Tibial nerve (tissue), 4 donors: ENCODE measurements around the gene PRKG1. TPM values are rescaled to one million over a fixed set of nuclear protein-coding genes. Genes with fewer than 3 reads are reported as not detected.

Source experiments
- DNase-seq, 2 donors: peaks; one replicate each; pipeline ENCODE4 v3.0.0-alpha.2; 2019; ENCODE audit warnings: low spot score in 2 of 2
- H3K27ac ChIP-seq, 4 donors: fragments of 200-600 bp; sonication (generic) in 3 of 4; one replicate each; pipeline ENCODE4 v1.5.1; 2017 to 2019; ENCODE audit warnings: mild to moderate bottlenecking in 1 of 4
- H3K27me3 ChIP-seq, 2 donors: fragments of 200-600 bp; sonication (generic) in 1 of 2; one replicate each; pipeline versions ENCODE4 v1.5.1 to v1.6.0; 2017 to 2019
- H3K36me3 ChIP-seq, 3 donors: fragments of 200-600 bp; sonication (generic); one replicate each; pipeline ENCODE4 v1.5.1; 2018 to 2019
- H3K4me1 ChIP-seq, 4 donors: fragments of 200-600 bp; sonication (generic) in 3 of 4; one replicate each; pipeline ENCODE4 v1.5.1; 2017 to 2019
- H3K4me3 ChIP-seq, 4 donors: fragments of 200-600 bp; sonication (generic) in 3 of 4; one replicate each; pipeline ENCODE4 v1.5.1; 2017 to 2019; ENCODE audit warnings: mild to moderate bottlenecking in 1 of 4, moderate library complexity in 1 of 4
- H3K9me3 ChIP-seq, 4 donors: fragments of 200-600 bp; sonication (generic) in 3 of 4; one replicate each; pipeline ENCODE4 v1.5.1; 2017 to 2019
- EP300 ChIP-seq, 2 donors: sonication (generic); formaldehyde crosslinking; IDR thresholded peaks; one replicate each; pipeline ENCODE4 v1.6.1; 2017; ENCODE audit warnings: antibody characterized with exemption in 2 of 2, mild to moderate bottlenecking in 1 of 2
- POLR2A ChIP-seq, 2 donors: fragments of 450-650 bp; IDR thresholded peaks; one replicate each; pipeline ENCODE4 v1.6.1; 2017; ENCODE audit warnings: antibody characterized with exemption in 2 of 2, mild to moderate bottlenecking in 2 of 2, moderate library complexity in 2 of 2
- WGBS, 2 donors: methylation state at CpG; one replicate each; pipeline ENCODE4 v1.1.5; 2018; 5-methylcytosine and 5-hydroxymethylcytosine counted together
- total RNA-seq, 4 donors: library from RNA; depleted of rRNA; stranded (reverse); fragments of >200 nt; gene quantifications; one replicate each; pipeline ENCODE4 v1.1.0, GENCODE V29; 2016
- TF ChIP-seq, protein P1 (sequence below), 5 experiments: fragments of 200-600 bp in 3 of 5; fragments of 450-650 bp in 2 of 5; sonication (generic) in 3 of 5; IDR thresholded peaks; one replicate each; pipeline ENCODE4 v1.5.1; 2016 to 2019; ENCODE audit warnings: antibody characterized with exemption in 5 of 5, mild to moderate bottlenecking in 3 of 5, moderate library complexity in 2 of 5

The PRKG1 gene
- total RNA-seq, 4 donors from 2014 or later: 8.7 to 35.0 (median 14.8) TPM

DNA sequence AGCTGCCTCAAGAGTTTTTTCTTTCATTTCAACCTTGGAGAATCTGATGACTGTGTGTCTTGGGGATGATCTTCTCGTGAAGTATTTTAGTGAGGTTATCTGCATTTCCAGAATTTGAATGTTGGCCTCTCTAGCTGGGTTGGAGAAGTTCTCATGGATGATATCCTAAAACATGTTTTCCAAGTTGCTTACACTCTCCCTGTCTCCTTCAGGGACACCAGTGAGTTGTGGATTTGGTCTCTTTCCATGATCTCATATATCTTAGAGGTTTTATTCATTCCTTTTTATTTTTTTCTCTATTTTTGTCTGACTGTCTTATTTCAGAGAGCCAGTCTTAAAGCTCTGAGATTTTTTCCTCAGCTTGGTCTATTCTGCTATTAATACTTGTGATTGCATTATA, 907.4 kb downstream of the PRKG1 start:
- H3K36me3 ChIP-seq: no peaks in the 10 kb centered on the region
- no peak for DNase-seq
- H3K9me3 ChIP-seq: peaks cover 0 to 6% (median 0%) of the 10 kb centered on the region in 4 donors
- H3K4me3 ChIP-seq: no peak overlapping the region
- TF ChIP-seq POLR2A (IDR thresholded peaks at IDR 0.05) (no peak), EP300 (IDR thresholded peaks at IDR 0.05) (no peak)
- TF ChIP-seq, protein P1, sequence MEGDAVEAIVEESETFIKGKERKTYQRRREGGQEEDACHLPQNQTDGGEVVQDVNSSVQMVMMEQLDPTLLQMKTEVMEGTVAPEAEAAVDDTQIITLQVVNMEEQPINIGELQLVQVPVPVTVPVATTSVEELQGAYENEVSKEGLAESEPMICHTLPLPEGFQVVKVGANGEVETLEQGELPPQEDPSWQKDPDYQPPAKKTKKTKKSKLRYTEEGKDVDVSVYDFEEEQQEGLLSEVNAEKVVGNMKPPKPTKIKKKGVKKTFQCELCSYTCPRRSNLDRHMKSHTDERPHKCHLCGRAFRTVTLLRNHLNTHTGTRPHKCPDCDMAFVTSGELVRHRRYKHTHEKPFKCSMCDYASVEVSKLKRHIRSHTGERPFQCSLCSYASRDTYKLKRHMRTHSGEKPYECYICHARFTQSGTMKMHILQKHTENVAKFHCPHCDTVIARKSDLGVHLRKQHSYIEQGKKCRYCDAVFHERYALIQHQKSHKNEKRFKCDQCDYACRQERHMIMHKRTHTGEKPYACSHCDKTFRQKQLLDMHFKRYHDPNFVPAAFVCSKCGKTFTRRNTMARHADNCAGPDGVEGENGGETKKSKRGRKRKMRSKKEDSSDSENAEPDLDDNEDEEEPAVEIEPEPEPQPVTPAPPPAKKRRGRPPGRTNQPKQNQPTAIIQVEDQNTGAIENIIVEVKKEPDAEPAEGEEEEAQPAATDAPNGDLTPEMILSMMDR (IDR thresholded peaks at IDR 0.05): no peak
- no peaks in the 10 kb centered on the region for H3K4me1 ChIP-seq
- H3K27me3 ChIP-seq: no peaks in the 10 kb centered on the region
- no peak overlapping the region for H3K27ac ChIP-seq
- WGBS, 2 donors: 82 to 86% methylated on average over 1 of the region's 1 CpG

DNA sequence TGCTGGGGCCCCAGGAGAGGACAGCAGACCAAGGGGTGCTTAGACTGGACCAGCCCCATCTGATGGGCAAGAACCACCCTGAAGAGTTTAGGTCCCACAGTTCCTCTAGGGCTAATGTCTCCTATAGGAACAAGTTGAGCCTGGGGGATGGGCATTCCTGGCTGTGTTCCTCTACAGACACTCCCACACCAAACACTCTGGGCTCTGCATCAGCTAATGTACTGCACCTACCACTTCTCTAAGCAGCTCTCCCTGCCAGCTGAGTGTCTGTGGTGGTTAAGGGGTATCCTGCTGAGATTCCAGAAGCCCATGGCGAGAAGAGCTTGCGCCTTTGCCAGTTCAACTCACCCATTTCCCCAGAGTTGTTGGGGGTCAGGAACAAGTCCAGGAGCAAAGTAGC, 909.2 kb downstream of the PRKG1 start:
- 94 to 100% methylated on average over 2 of the region's 2 CpGs for WGBS, 2 donors
- no peak overlapping the region for H3K27ac ChIP-seq

DNA sequence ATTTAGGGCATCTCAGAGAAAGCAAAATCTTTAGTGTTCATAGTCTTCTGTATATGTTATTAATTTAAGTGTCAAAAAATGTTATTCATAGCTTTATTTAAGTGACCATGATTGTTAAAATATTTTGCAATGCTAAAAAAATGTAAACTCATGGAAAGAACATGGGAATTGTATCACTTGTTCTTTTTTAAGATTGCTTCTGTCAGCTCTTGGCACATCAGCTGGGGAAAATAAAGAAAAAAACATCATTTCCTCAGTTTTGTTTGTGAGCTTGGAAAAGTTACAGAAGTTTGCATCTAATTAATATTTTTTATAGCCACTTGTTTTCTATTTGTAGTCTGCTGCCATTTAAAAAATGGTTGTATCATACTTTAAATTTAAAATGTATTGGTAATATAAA, 911.0 kb downstream of the PRKG1 start:
- Histone ChIP-seq H3K9me3 (peaks cover 0 to 6% (median 1%) of the 10 kb centered on the region in 4 donors), H3K4me1 (no peaks in the 10 kb centered on the region), H3K4me3 (no peak overlapping the region), H3K27me3 (no peaks in the 10 kb centered on the region), H3K27ac (no peak overlapping the region), H3K36me3 (no peaks in the 10 kb centered on the region)
- TF ChIP-seq, protein P1 (IDR thresholded peaks at IDR 0.05): no peak
- TF ChIP-seq EP300 (IDR thresholded peaks at IDR 0.05): no peak
- no peak for TF ChIP-seq POLR2A (IDR thresholded peaks at IDR 0.05)
- no peak for DNase-seq

More for the DNA sequence above, 909.2 kb downstream of the PRKG1 start:
- Histone ChIP-seq H3K4me1 (no peaks in the 10 kb centered on the region), H3K36me3 (no peaks in the 10 kb centered on the region), H3K4me3 (no peak overlapping the region), H3K9me3 (peaks cover 0 to 6% (median 0%) of the 10 kb centered on the region in 4 donors), H3K27me3 (no peaks in the 10 kb centered on the region)
- TF ChIP-seq POLR2A (IDR thresholded peaks at IDR 0.05) (no peak), EP300 (IDR thresholded peaks at IDR 0.05) (no peak)
- TF ChIP-seq, protein P1 (IDR thresholded peaks at IDR 0.05): no peak
- no peak for DNase-seq

DNA sequence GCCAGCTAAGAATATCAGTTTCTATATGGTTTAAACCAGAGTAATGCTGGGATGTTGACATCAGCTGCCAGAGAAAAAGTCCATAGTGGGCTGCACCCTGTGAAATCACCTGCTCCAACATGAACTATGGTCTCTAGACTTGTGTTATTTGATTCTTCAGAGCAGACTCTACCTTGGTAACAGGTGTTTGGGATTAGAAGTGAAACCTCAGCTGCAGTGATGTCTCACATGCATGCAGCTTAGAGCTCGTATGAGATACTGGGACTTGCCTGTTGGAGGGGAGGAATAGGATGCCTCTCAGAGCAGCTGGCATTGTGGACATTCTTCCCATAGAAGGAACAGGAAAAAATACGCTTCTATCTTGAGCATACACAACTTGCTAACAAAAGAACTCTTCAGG, 912.2 kb downstream of the PRKG1 start:
- Histone ChIP-seq H3K36me3 (no peaks in the 10 kb centered on the region), H3K9me3 (peaks cover 0 to 3% (median 0%) of the 10 kb centered on the region in 4 donors), H3K4me1 (no peaks in the 10 kb centered on the region), H3K4me3 (no peak overlapping the region), H3K27me3 (no peaks in the 10 kb centered on the region), H3K27ac (no peak overlapping the region)
- TF ChIP-seq, protein P1 (IDR thresholded peaks at IDR 0.05): no peak
- TF ChIP-seq POLR2A (IDR thresholded peaks at IDR 0.05): no peak
- TF ChIP-seq EP300 (IDR thresholded peaks at IDR 0.05): no peak
- no peak for DNase-seq
- WGBS, 2 donors: 13 to 47% methylated on average over 2 of the region's 2 CpGs

DNA sequence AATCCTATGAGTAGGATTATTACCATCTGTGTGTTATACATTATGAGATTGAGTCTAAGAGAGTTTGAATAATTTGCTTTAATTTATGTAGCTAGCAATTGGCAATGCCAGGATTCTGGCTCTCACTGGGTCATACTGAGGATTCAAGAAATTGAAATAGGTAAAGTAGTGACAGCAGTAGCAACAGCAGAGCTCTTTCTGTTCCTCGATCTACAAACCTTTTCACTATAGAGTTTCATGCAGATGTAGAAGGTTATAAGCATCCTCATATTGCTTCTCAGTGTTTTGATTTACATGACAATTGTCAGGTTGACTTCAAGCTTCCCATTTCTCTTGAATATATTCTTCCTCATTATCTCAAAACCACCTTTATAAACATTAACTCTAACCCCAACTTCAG, 919.2 kb downstream of the PRKG1 start:
- Histone ChIP-seq H3K27ac (no peak overlapping the region), H3K36me3 (no peaks in the 10 kb centered on the region), H3K27me3 (no peaks in the 10 kb centered on the region), H3K4me1 (no peaks in the 10 kb centered on the region), H3K9me3 (peaks cover 0 to 3% (median 0%) of the 10 kb centered on the region in 4 donors), H3K4me3 (no peak overlapping the region)
- TF ChIP-seq, protein P1 (IDR thresholded peaks at IDR 0.05): no peak
- TF ChIP-seq EP300 (IDR thresholded peaks at IDR 0.05) (no peak), POLR2A (IDR thresholded peaks at IDR 0.05) (no peak)
- 71 to 78% methylated on average over 1 of the region's 1 CpG for WGBS, 2 donors
- DNase-seq: no peak
